HepG2 (cell line): Measurements from ENCODE around the gene DYNC1LI1. TPM values are rescaled to one million over a fixed set of nuclear protein-coding genes. Genes with fewer than 3 reads are reported as not detected.

Source experiments
- CCAR2 ChIP-seq: fragments of 200-400 bp; formaldehyde crosslinking; optimal IDR thresholded peaks from 2 replicates; pipeline ENCODE3; 2018; ENCODE audit warnings: low read depth, mild to moderate bottlenecking, low read length, moderate library complexity
- CREB1 ChIP-seq, 2 experiments: fragments of 450-650 bp in 1 of 2; IDR thresholded peaks; 2 replicates each; pipeline ENCODE4 v1.6.1; 2016 to 2017; ENCODE audit warnings: control low read depth in 1 of 2, mild to moderate bottlenecking in 1 of 2, missing compliant biosample characterization in 1 of 2, missing genetic modification characterization in 1 of 2
- FOXA3 ChIP-seq: IDR thresholded peaks from 2 replicates; pipeline ENCODE4 v1.6.1; 2016; ENCODE audit warnings: missing genetic modification reagents, missing compliant biosample characterization
- GTF3A ChIP-seq: sonication (generic); formaldehyde crosslinking; conservative IDR thresholded peaks from 2 replicates; pipeline ENCODE4 v1.4.0; 2020; ENCODE audit warnings: mild to moderate bottlenecking, missing genetic modification reagents
- HIVEP1 ChIP-seq: sonication (generic); formaldehyde crosslinking; IDR thresholded peaks from 2 replicates; pipeline ENCODE4 v1.4.0; 2020; ENCODE audit warnings: mild to moderate bottlenecking, missing genetic modification reagents
- LCORL ChIP-seq, 2 experiments: fragments of 450-650 bp in 1 of 2; sonication (generic) in 1 of 2; formaldehyde crosslinking in 1 of 2; IDR thresholded peaks; 2 replicates each; pipeline versions ENCODE4 v1.5.0 to v1.6.1; 2017 to 2020; ENCODE audit warnings: antibody characterized with exemption in 1 of 2, missing genetic modification reagents in 1 of 2
- MYNN ChIP-seq: sonication (generic); formaldehyde crosslinking; IDR thresholded peaks from 2 replicates; pipeline ENCODE4 v1.4.0; 2020; ENCODE audit warnings: mild to moderate bottlenecking, low read depth, missing genetic modification reagents
- PAWR ChIP-seq: sonication (generic); formaldehyde crosslinking; IDR thresholded peaks from 2 replicates; pipeline ENCODE4 v1.4.0; 2020; ENCODE audit warnings: missing genetic modification reagents, mild to moderate bottlenecking, borderline replicate concordance
- PLRG1 ChIP-seq: fragments of 450-650 bp; conservative IDR thresholded peaks from 2 replicates; pipeline ENCODE4 v1.6.1; 2016
- PRPF4 ChIP-seq: fragments of 200-400 bp; formaldehyde crosslinking; IDR thresholded peaks from 2 replicates; pipeline ENCODE4 v1.6.1; 2016; ENCODE audit warnings: low read length, low read depth; ENCODE audit not compliant: poor library complexity, severe bottlenecking
- RERE ChIP-seq: IDR thresholded peaks from 2 replicates; pipeline ENCODE4 v1.6.1; 2016; ENCODE audit warnings: low read depth, missing genetic modification reagents, missing compliant biosample characterization
- RFX1 ChIP-seq: fragments of 450-650 bp; IDR thresholded peaks from 2 replicates; pipeline ENCODE4 v1.6.1; 2017
- SETDB1 ChIP-seq: sonication (generic); formaldehyde crosslinking; IDR thresholded peaks from 2 replicates; pipeline ENCODE4 v1.5.1; 2020; ENCODE audit warnings: missing genetic modification reagents, mild to moderate bottlenecking, borderline replicate concordance
- SNAPC2 ChIP-seq: sonication (generic); formaldehyde crosslinking; IDR thresholded peaks from 2 replicates; pipeline ENCODE4 v1.8.1; 2022; ENCODE audit warnings: mild to moderate bottlenecking, missing genetic modification reagents
- SP5 ChIP-seq: IDR thresholded peaks from 2 replicates; pipeline ENCODE4 v1.6.1; 2016; ENCODE audit warnings: low read depth, borderline replicate concordance
- ZBTB1 ChIP-seq: sonication (generic); formaldehyde crosslinking; IDR thresholded peaks from 2 replicates; pipeline ENCODE4 v1.4.0; 2020; ENCODE audit warnings: missing genetic modification reagents, borderline replicate concordance
- ZBTB21 ChIP-seq: sonication (generic); formaldehyde crosslinking; IDR thresholded peaks from 2 replicates; pipeline ENCODE4 v1.4.0; 2020; ENCODE audit warnings: missing genetic modification reagents
- ZBTB46 ChIP-seq: sonication (generic); formaldehyde crosslinking; IDR thresholded peaks from 2 replicates; pipeline ENCODE4 v1.4.0; 2020; ENCODE audit warnings: mild to moderate bottlenecking, missing genetic modification reagents, borderline replicate concordance
- ZFP62 ChIP-seq: sonication (generic); formaldehyde crosslinking; IDR thresholded peaks from 2 replicates; pipeline ENCODE4 v1.4.0; 2020; ENCODE audit warnings: missing genetic modification reagents
- ZFP90 ChIP-seq: sonication (generic); formaldehyde crosslinking; IDR thresholded peaks from 2 replicates; pipeline ENCODE4 v1.8.0; 2022; ENCODE audit warnings: missing genetic modification reagents, mild to moderate bottlenecking, inconsistent platforms, borderline replicate concordance
- ZNF7 ChIP-seq: IDR thresholded peaks from 2 replicates; pipeline ENCODE4 v1.6.1; 2016; ENCODE audit warnings: missing biosample characterization, missing genetic modification reagents
- ZNF746 ChIP-seq: sonication (generic); formaldehyde crosslinking; IDR thresholded peaks from 2 replicates; pipeline ENCODE4 v1.8.0; 2022; ENCODE audit warnings: mild to moderate bottlenecking, missing genetic modification reagents
- polyA plus RNA-seq, 8 experiments: library from polyadenylated mRNA; depleted of rRNA in 3 of 8; stranded (reverse) in 7 of 8; unstranded in 1 of 8; fragments of >200 nt; fragmentation: Illumina TruSeq in 4 of 8; extraction: Trizol in 4 of 8; gene quantifications; 2 replicates each; pipeline versions ENCODE4 v1.2.1 to v1.2.3, GENCODE V29; 2011 to 2016; ENCODE audit warnings: low read depth in 4 of 8, missing spikeins in 1 of 8, mixed read lengths in 1 of 8; ENCODE audit not compliant: insufficient read depth in 1 of 8
- total RNA-seq, 5 experiments: library from RNA; depleted of rRNA; stranded (reverse); fragments of >200 nt; fragmentation: Illumina TruSeq; extraction: Trizol; gene quantifications; 2 replicates each; pipeline ENCODE4 v1.2.3, GENCODE V29; 2016; ENCODE audit warnings: low read depth in 1 of 5
- TF ChIP-seq, protein P1 (sequence below): sonication (generic); formaldehyde crosslinking; IDR thresholded peaks from 2 replicates; pipeline ENCODE4 v1.5.0; 2020; ENCODE audit warnings: missing genetic modification reagents

The DYNC1LI1 gene
- total and polyA plus RNA-seq, 2 of the 13 experiments (the other 11 are each of a cell fraction or from before 2014, with no cell fraction given): 13.4 to 37.1 TPM

GRCh38 chr3:32570421-32571191, at the start of gene DYNC1LI1 (continued):
- TF ChIP-seq ZBTB46 (CRISPR knock-in tag) (no peak), ZBTB1 (CRISPR knock-in tag) (no peak), RERE (CRISPR knock-in tag) (0 out of 2 replicates have a peak, but pooled peaks have one; percentile 40), LCORL (IDR thresholded peaks at IDR 0.05) (no peak), LCORL (CRISPR knock-in tag; IDR thresholded peaks at IDR 0.05) (0 out of 2 replicates have a peak, but pooled peaks have one; percentile 51), PRPF4 (no peak), CREB1 (IDR thresholded peaks at IDR 0.05) (no peak), CREB1 (CRISPR knock-in tag; IDR thresholded peaks at IDR 0.05) (no peak), ZFP62 (0 out of 2 replicates have a peak, but pooled peaks have one; percentile 8), ZNF7 (no peak), ZFP90 (CRISPR knock-in tag) (peak; percentile 11; the same call in 1 of the 2 replicates), CCAR2 (no peak), RFX1 (no peak), HIVEP1 (no peak), ZBTB21 (CRISPR knock-in tag) (no peak), GTF3A (CRISPR knock-in tag) (peak; percentile 74; the same call in 1 of the 2 replicates), PAWR (CRISPR knock-in tag) (no peak), SP5 (CRISPR knock-in tag) (no peak), MYNN (CRISPR knock-in tag) (no peak), PLRG1 (no peak), SNAPC2 (CRISPR knock-in tag) (no peak), FOXA3 (CRISPR knock-in tag) (no peak), ZNF746 (CRISPR knock-in tag) (no peak), SETDB1 (CRISPR knock-in tag) (no peak)
- TF ChIP-seq, protein P1, sequence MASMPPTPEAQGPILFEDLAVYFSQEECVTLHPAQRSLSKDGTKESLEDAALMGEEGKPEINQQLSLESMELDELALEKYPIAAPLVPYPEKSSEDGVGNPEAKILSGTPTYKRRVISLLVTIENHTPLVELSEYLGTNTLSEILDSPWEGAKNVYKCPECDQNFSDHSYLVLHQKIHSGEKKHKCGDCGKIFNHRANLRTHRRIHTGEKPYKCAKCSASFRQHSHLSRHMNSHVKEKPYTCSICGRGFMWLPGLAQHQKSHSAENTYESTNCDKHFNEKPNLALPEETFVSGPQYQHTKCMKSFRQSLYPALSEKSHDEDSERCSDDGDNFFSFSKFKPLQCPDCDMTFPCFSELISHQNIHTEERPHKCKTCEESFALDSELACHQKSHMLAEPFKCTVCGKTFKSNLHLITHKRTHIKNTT (CRISPR knock-in tag): no peak
